ENCODE data around the gene ARHGEF7.

The ARHGEF7 gene

DNA sequence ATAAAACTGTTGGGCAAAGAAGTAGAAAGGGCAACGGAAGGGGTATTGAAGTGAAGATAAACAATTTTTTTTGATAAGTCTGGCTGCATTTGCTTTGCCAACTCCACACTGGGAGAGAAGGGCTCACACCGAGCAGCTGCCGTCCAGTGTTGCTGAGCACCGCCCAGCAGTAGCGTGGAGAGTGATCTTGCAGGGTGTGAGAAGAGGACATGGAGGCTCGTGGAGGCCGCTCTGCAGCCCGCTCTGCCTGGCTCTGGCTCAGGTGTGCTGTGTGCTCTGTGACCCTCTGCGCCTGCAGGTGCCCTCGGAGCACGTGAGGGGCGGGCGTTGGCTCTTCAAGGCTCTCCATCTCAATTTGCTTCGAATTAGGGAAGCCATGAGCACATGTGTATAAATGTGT is 169.5 kb downstream of the ARHGEF7 start:
- no peak for DNase-seq (ENCODE audit: low spot score)
- TF ChIP-seq, protein P1, sequence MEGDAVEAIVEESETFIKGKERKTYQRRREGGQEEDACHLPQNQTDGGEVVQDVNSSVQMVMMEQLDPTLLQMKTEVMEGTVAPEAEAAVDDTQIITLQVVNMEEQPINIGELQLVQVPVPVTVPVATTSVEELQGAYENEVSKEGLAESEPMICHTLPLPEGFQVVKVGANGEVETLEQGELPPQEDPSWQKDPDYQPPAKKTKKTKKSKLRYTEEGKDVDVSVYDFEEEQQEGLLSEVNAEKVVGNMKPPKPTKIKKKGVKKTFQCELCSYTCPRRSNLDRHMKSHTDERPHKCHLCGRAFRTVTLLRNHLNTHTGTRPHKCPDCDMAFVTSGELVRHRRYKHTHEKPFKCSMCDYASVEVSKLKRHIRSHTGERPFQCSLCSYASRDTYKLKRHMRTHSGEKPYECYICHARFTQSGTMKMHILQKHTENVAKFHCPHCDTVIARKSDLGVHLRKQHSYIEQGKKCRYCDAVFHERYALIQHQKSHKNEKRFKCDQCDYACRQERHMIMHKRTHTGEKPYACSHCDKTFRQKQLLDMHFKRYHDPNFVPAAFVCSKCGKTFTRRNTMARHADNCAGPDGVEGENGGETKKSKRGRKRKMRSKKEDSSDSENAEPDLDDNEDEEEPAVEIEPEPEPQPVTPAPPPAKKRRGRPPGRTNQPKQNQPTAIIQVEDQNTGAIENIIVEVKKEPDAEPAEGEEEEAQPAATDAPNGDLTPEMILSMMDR (IDR thresholded peaks at IDR 0.05; ENCODE audit: extremely low read depth, insufficient read depth, missing control alignments) = no peak
- in situ Hi-C loops (cut with MboI; ENCODE audit: low pct_unique_long_range_greater_than_20kb, low sequenced_read_pairs, unreplicated experiment) = no loop called here

DNA sequence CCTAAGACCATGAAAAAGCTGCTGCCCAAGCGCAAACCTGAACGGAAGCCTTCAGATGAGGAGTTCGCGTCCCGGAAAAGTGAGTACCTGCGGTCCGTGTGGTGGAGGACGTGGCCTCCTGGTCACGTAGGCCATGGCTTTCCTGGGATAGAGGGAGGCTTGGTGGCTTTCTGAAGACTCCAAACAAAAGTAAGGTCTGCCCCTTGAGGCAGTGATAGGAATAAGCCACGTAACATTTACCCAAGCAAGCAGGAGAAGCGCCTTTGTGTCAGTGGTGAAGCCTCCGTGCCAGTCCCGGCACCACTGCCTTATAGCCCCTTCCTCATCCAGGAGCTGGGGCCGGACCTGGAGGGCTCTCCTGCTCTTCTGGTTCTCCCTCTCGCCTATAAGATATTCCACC is 171.1 kb downstream of the ARHGEF7 start:
- TF ChIP-seq, protein P1 (IDR thresholded peaks at IDR 0.05; ENCODE audit: extremely low read depth, insufficient read depth, missing control alignments) = no peak
- in situ Hi-C loops (cut with MboI; ENCODE audit: low pct_unique_long_range_greater_than_20kb, low sequenced_read_pairs, unreplicated experiment) = no loop called here
- DNase-seq (ENCODE audit: low spot score) = no peak

DNA sequence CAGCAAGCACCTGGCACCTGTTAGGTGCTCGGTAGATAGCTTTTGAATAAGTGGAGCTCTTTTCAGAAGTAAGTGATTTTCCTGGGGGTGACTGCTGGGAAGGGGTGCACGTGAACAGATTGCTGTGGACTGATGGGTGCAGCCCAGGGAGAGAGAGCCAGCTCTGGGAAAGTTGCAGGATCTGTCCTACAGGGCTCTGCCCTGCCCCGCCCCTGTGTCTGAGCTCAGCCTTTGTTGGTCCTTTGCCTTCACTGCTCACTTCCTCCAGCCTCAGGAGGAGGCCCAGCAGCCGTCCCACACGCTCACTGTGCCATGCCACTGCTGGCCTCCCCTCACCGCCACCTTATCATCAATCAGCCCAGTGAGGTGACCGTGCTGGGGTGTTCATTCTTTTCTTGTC is 171.6 kb downstream of the ARHGEF7 start:
- TF ChIP-seq, protein P1 (IDR thresholded peaks at IDR 0.05; ENCODE audit: extremely low read depth, insufficient read depth, missing control alignments) = no peak
- in situ Hi-C loops (cut with MboI; ENCODE audit: low pct_unique_long_range_greater_than_20kb, low sequenced_read_pairs, unreplicated experiment) = no loop called here
- no peak for DNase-seq (ENCODE audit: low spot score)

DNA sequence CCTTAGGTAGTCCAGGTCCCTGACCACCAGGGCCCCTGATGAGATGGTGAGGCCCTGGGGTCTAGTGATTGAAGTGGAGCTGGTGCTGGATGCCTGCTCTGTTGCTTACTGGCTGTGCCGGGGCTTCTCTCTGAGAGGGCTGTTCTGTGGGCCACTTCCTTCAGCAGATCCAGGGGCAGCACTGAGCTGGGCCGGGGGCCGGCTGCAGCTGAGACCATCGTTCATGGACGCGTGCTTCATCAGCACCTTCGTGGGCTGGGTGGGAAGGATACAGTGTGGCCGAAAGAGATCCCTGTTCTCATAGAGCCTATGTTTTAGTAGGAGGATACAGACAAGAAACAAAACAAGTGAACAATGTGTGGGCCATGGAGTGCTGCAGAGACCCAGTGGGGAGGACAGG is 172.1 kb downstream of the ARHGEF7 start:
- no peak for DNase-seq (ENCODE audit: low spot score)
- TF ChIP-seq, protein P1 (IDR thresholded peaks at IDR 0.05; ENCODE audit: extremely low read depth, insufficient read depth, missing control alignments) = no peak
- in situ Hi-C loops (cut with MboI; ENCODE audit: low pct_unique_long_range_greater_than_20kb, low sequenced_read_pairs, unreplicated experiment) = no loop called here

DNA sequence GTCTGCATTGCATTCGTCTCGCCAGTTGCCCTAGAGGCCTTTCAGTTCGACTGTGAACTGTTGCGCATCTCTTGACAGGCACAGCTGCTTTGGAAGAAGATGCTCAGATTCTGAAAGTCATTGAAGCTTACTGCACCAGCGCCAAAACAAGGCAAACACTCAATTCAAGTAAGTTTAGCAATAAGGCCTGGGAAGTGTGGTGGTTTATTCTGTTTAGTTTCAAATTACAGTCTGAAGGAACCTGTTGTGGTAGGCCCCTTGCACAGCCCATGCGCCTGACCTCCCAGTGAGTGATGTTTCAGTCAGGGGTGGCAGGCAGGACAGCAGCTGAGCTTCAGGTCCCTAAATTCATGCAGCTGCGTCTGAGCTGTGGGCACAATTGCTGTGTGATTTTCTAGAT is 173.2 kb downstream of the ARHGEF7 start:
- no peak for DNase-seq (ENCODE audit: low spot score)
- in situ Hi-C loops (cut with MboI; ENCODE audit: low pct_unique_long_range_greater_than_20kb, low sequenced_read_pairs, unreplicated experiment) = no loop called here
- TF ChIP-seq, protein P1 (IDR thresholded peaks at IDR 0.05; ENCODE audit: extremely low read depth, insufficient read depth, missing control alignments) = no peak

DNA sequence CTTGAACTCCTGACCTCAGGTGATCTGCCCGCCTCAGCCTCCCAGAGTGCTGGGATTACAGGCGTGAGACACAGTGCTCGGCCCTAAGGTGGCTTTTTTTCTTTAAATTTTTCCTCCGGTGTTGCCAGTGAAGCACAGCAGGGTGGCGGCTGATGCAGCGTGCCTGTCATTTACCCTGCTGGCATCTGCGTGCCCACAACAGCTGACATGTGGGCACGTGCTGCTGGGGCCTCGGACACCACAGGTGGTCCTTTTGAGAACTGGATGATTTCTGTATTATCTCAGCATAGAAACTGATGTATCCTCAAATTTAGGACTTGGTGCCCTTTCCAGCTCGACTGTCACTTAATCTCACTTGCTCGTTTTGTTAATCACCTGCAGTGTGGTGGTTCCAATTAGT is 174.1 kb downstream of the ARHGEF7 start:
- in situ Hi-C loops (cut with MboI; ENCODE audit: low pct_unique_long_range_greater_than_20kb, low sequenced_read_pairs, unreplicated experiment) = no loop called here
- DNase-seq (ENCODE audit: low spot score) = no peak
- TF ChIP-seq, protein P1 (IDR thresholded peaks at IDR 0.05; ENCODE audit: extremely low read depth, insufficient read depth, missing control alignments) = no peak

DNA sequence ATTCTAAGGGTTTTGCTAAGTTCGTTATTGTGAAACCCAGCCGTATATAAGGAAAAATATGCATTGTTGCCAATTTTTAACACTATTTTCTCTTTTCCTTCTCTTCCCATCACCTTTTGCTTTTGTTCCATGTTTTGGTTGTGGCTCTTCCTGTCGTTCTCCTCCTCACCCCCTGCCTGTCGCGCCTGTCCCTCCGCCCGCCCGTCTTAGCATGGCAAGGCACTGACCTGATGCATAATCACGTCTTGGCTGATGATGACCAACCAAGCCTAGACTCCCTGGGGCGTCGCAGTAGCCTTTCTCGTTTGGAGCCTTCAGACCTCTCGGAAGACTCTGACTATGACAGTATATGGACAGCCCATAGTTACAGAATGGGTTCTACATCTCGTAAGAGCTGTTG is 176.8 kb downstream of the ARHGEF7 start:
- in situ Hi-C loops (cut with MboI; ENCODE audit: low pct_unique_long_range_greater_than_20kb, low sequenced_read_pairs, unreplicated experiment) = no loop called here
- DNase-seq (ENCODE audit: low spot score) = no peak
- TF ChIP-seq, protein P1 (IDR thresholded peaks at IDR 0.05; ENCODE audit: extremely low read depth, insufficient read depth, missing control alignments) = no peak
